HG03439 (cell line): ENCODE data around the gene PDE8A.
"Not testable (repeated sequence)": the region's sequence is repeated elsewhere in the genome, so short reads cannot be mapped to it uniquely, and the experiment has no call there.

ENCODE experiments used
- ATAC-seq: cut with Tn5 transposase; IDR thresholded peaks from one replicate; pipeline ENCODE4 v1.9.1; 2021; ENCODE audit warnings: mild to moderate bottlenecking, moderate library complexity; ENCODE audit not compliant: unreplicated experiment

Gene PDE8A

GRCh38 chr15:85164841-85165466 is 183.3 kb downstream of the PDE8A start:
- no peak for ATAC-seq

- ATAC-seq, result no peak
These were observed 185.9 kb downstream of the PDE8A start for GRCh38 chr15:85167568-85167967.

- no peak for ATAC-seq
These were observed 187.1 kb downstream of the PDE8A start for GRCh38 chr15:85168642-85169173.

- ATAC-seq, result no peak
These were observed 190.1 kb downstream of the PDE8A start for GRCh38 chr15:85171736-85172135.

- ATAC-seq, result no peak
These were observed 191.3 kb downstream of the PDE8A start for GRCh38 chr15:85172846-85173490.

- not testable (repeated sequence) for ATAC-seq
These were observed 192.0 kb downstream of the PDE8A start for GRCh38 chr15:85173630-85174029.

GRCh38 chr15:85174521-85174920 is 192.9 kb downstream of the PDE8A start:
- ATAC-seq, result no peak

GRCh38 chr15:85177042-85177515 is 195.4 kb downstream of the PDE8A start:
- not testable (repeated sequence) for ATAC-seq

- no peak for ATAC-seq
These were observed 196.7 kb downstream of the PDE8A start for GRCh38 chr15:85178308-85178707.

GRCh38 chr15:85179700-85180099 is 198.0 kb downstream of the PDE8A start:
- no peak for ATAC-seq

GRCh38 chr15:85185350-85185749 is 203.7 kb downstream of the PDE8A start:
- not testable (repeated sequence) for ATAC-seq

GRCh38 chr15:85188171-85188577 is 206.5 kb downstream of the PDE8A start:
- not testable (repeated sequence) for ATAC-seq
